GM18861 (cell line): Measurements from ENCODE around the gene KCMF1.

Source experiments
- ATAC-seq: cut with Tn5 transposase; IDR thresholded peaks from one replicate; pipeline ENCODE4 v1.9.1; 2021; ENCODE audit not compliant: unreplicated experiment

Gene KCMF1

DNA sequence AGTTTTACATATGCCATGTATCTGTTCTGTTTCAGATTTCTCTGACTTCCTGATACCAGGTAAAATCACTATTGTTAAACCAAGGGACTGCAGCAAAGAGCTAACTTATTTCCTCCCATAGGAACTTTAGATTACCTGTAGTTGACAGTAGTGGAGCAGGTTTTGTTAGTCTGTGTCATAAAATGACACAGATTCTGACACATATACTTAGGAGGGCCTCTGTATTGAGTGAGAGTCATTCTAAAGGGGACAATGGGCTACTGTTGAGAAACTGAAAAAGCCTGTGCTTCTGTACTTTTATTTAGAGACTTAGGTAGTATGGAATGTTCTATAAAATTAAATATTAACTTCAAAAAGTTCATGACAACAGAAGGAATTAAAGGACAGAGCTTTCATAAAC is 48.2 kb downstream of the KCMF1 start:
- no peak for ATAC-seq

DNA sequence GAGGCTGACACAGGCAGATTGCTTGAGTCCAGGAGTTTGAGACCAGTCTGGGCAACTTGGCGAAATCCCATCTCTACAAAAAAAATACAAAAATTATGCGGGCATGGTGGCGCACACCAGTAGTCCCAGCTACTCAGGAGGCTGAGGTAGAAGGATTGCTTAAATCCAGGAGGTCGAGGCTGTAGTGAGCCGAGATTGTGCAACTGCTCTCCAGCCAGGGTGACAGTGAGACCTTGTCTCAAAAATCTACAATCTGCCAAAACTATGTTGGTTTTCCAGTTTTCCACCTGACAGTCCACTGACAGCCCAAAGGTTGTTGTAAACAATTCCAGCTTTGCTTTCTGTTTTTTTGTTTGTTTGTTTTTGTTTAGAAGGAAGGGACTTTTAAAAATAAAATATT is 51.3 kb downstream of the KCMF1 start:
- no peak for ATAC-seq

DNA sequence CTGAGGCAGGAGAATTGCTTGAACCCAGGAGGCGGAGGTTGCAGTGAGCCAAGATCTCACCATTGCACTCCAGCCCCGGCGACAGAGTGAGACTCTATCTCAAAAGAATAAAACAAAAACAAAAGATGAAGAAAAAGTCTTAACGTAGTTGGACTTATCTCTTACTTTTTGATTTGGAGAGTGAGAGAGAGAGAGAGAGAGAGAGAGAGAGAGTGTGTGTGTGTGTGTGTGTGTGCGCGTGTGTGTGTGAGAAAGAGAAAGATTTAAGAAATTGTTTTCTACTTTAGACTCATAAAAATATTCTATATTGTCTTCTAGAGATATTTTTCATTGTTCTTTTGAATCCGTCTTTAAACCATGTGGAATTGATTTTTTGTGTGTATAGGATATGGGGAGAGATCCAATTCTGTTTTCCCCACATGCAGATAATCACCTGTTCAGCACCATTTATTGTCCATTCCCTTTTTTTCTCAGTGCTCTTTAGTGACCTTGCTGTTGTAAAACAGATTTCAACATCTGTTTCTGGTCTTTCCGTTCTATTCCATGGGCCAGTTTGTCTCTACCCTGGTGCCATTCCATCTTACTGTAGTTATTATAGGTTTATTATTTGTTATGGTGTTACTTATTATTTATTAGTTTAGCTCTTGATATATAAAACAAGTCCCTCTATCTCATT is 53.5 kb downstream of the KCMF1 start:
- ATAC-seq = no peak

DNA sequence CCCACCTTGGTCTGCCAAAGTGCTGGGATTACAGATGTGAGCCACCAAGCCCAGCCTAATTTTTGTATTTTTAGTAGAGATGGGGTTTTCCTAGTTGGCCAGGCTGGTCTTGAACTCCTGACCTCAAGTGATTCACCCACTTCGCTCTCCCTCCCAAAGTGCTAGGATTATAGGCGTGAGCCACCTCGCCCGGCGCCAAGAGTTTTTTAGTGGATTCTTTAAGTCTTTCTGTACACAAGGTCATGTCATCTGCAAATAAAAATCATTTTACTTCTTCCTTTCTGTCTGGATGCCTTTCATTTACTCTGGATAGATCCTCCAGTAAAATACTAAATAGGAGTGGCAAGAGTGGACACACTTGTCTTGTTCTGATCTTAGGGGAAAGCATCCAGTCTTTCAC is 61.7 kb downstream of the KCMF1 start:
- ATAC-seq = no peak

DNA sequence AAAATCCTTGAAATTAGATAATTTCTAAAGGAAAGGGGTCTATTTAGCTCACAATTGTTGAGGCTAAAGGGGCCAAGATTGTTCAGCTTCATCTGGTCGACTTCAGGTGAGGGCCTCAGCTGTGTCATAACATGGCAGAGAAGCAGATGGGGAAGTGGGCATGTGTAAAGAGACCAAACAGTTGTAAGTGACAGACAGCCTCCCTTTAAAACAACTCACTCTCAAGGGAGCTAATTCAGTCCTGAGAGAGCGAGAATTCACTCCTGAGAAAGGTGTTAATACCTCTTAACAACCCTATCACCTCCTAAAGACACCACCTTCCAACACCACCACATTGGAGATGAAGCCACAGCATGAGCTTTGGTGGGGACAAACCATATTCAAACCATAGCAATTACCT is 62.4 kb downstream of the KCMF1 start:
- no peak for ATAC-seq

DNA sequence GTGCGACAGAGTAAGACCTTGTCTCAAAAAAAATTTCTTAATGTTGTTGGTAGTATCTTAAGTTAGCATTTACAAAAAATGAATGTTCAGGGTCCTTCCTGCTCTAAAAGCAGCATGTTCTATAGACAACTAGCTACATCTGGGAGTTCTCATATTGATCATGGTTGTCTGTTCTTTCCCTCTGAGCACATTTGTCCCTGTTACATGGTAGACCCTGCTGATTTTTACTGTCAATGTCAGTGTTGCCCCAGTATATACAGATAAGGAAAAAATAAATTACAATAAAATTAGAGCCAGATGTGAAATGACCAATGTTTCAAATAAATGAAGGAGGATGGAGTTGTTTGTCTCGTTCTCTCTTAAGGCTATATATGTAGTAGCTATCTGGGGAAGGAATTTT is 63.2 kb downstream of the KCMF1 start:
- no peak for ATAC-seq

DNA sequence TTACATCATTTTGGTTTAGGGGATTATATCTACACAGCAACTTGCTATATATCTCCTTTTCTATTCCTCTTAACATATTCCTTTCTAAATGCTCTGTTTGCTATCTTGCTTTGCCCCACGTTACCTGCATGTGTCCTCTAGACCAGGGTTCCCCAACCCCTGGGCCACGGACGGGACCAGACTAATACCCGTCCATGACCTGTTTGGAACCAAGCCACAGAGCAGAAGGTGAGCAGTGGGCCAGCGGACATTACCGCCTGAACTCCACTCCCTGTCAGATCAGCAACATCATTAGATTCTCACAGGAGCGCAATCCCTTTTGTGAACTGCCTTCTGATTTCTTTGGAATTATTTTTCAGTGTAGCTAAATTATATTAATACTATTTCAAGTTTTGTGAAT is 66.7 kb downstream of the KCMF1 start:
- ATAC-seq = no peak

DNA sequence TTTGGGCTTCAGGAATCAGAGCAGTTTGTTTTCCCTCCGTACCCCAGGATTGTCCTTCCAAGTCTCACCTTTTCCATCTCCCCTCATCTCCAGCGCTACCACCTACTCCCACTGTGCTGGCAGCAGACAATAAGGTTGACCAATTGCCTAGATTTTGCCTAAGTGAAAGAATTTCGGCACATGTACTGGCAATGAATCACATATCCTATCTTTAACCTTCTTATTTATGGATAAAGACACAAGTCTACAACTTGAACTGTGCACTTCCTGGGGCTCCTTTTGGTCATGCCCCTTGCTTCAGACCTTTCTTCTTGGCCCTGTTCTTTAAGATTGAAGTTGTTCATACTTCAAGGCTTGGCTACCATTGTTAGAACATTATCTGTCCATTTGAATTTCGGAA is 71.4 kb downstream of the KCMF1 start:
- ATAC-seq = no peak

DNA sequence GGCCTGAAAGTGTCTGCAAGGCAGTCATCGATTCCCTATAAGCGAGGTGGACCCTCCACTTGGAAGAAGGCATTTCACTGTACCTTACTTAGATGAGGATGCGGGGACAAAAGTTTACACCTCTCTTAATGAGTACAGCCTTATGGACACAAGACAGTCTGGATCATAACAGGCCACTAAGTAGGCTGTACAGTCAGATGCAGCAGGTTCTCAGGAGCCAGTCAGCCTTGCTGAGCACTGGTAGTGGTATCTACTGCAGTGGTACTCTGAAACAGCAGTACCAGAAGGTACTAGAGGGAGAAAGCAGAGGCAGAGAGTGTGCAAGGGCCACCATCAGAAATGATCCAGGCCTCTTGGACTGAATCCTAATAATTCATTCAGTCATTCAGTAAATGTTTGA is 77.6 kb downstream of the KCMF1 start:
- no peak for ATAC-seq

DNA sequence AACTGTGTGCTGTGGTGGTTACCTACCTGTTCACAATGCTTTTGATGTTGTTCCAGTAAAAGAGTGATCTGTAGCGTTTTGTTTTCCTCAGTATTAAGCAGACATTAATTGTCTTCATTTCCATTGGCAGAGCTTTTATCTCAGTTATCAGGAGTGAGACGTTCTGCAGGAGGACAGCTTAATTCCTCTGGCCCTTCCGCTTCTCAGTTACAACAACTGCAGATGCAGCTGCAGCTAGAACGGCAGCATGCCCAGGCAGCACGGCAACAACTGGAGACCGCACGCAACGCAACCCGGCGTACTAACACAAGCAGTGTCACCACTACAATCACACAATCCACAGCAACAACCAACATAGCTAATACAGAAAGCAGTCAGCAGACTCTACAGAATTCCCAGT is 78.3 kb downstream of the KCMF1 start:
- ATAC-seq = no peak

DNA sequence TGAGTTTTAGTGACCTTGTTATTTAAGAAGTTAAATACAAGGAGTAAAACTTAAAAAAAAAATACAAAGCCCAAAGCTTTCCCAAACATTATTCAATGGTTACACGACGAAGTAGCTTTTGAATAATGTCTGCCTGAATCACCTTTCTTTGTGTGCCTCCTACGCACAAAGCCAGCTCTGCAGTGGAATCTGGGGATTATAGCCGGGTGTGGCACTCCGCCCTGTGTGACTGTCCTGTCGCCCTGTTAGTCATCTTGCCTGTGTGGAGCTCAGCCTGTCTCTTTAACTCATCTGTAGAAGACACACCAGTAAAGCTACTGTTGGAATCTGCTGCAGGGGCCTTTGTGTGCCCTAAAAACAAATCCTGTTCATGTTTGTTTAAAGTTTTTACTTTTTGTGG is 82.8 kb downstream of the KCMF1 start:
- no peak for ATAC-seq

DNA sequence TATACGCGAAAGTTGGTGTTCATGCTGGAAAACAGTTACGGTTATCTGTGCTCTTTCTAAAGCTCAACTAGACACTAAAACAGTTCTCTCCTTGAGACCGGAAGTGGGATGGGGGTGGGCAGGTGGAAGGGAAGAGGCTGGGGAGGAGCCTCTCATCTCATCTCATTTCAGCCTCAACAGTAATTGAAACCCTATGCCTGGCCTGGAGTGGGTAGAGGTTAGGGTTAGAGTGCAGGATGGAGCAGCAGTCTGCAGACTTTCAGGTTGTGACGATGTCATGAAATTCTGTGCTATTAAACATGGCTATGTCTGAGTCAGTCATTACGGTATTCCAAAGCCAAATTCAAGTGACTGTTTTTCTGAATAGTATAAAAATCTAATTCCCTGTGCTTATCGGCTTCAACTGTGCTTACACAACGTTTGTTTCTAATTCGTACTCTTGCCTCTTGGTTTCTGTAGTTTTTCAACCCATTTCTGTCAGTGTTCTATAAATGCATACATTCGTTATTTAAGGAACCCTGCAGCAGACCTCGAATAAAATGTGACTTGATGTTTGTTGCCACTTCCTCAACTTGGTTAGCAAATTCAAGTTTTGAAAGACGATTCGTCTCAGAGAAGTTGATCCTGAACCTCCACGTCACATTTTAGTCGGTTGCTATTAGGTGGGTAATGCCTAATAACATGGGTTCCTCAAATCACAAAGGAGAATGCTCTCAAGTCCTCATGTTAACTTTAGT is 86.4 kb downstream of the KCMF1 start:
- ATAC-seq = no peak

DNA sequence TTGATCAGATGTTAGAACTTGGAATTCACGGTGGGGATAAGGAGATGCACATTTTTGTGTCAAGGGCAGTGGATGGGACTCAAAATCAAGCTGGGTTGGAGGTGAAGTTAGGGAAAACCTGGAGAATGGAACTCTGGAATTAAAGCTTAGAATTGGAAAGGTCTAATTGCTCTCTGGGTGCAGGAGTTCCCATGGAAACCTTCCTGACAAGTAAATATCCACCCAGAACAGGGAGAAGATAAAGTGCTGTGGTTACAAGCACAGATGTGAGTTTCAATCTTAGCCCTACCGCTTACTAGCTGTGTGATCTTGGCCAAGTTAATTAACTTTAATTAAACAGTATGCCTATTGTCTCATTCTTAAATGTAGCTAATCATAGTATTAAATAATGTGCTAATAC is 90.9 kb downstream of the KCMF1 start:
- no peak for ATAC-seq

DNA sequence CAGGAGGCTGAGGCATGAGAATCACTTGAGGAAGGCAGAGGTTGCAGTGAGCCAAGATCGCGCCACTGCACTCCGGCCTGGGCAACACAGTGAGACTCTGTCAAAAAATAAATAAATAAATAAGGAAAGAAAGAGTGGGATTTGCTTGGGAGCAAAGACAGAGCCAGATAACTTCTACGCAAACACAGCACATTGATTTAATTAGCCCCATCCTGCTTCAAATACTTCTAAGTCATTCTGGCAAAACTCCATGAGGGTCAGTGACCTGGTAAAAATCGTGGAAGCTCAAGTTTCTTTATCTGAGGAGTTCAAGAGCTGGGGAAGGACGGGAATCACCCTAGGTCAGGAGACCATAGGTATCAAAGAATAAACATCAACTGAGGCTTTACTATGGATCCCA is 91.6 kb downstream of the KCMF1 start:
- no peak for ATAC-seq

DNA sequence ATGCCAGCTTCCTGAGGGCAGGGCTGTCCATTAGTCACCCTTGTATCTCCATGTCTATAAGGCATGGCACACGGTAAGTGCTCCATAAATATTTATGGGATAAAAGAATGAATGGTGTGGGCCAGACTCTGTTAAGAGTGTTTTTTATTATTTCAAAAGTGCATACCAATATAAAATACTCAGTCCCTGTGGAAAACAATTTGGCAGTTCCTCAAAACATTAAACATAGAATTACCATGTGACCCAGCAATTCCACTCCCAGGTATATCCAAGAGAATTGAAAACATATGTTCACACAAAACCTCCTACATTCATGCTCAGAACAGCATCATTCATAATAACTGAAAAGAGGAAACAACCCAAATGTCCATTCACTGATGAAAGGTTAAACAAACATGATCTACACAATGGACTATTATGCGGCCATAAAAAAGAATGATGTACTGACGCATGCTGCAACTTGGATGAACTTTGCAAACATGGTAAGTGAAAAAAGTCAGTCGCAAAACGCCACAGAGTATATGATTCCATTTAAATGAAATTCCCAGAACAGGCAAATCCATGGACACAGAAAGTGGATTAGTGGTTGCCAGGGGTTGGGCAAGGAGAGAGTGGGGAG is 93.1 kb downstream of the KCMF1 start:
- ATAC-seq = no peak

DNA sequence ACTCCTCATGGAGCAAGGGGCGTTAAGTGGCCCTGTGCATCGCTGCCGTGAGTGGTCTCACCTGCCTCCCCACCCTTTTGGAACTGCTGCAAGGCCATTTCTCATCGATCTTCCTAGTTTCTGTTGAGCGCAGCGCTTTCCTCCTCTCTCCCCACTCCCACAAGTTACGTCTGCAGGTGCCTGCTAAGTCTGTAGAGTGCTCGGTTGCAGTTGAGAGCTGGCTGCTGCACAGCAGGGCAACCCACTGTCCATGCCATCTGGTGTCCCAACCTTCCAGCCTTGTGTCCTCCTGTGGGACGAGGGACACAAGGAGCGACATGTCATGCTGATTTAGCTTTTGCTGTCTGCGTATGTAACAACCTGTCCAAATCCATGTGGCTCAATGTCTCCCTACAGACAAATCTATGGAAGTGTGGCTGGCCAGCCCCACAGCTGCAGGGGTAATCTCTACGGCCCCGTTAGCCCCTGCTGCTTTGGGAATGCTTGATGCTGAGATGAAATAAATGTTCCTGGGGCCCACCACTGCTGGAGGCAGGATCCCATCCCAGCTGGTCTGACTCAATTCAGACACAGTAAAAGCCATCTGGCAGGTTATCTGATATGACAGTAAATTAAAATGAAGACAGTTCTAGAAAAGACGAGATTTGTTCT is 94.1 kb downstream of the KCMF1 start:
- no peak for ATAC-seq

DNA sequence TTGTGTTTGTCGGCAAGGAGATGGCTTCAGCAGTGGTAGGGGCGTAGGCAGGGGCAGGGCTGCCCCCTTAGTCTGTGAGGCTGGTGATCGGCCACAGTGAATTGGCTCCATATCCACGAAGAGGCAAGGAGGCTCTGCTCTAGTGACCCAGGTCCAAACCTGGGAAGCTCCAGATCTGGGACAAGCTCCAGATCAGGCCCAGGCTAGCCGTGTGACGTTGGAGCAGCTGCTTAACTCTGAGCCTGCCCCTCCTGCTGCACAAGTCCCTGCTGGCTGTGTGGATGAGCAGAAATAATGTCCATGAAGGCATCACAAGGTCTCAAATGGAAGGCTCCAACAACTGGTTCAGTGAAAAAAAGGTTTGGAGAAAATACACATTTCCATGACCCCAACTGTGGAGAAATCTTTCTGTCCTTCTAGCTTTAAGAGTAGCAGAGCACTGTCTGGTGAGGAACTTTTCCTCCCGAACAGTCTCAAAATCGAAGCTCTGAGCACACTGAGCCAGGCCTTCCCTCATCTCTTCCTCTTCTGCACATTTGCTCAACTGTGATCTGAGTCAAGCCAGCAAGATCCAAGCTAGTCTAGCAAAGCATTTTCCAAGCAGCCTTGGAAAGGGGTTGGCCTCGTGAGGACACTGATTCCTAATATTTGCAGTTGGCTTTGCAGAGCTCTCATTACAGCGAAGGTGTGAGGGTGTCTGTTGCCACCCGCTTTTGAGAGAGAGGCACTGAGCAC is 95.2 kb downstream of the KCMF1 start:
- ATAC-seq = no peak

DNA sequence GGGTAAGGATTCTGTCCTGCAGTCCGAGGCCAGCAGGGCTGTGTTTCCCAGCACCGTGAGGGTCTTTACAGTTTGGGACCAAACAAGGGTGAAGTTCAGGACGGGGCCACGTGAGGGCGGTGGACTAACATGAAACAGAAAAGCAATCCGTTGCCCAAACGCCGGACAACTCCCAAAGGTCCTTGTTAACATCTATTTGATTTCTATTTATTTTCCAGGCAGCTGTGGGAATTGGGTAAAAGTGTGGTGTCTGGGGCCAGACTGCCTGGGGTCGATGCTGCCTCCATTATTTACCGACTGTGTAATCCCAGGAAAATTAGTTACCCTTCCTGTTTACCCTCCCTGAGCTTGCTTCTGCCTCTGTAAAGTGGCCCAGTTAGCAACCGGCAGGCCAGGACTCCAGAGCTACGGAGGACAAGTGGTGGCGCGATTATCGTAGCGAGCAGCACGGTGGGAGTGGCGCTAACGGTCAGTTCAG is 96.0 kb downstream of the KCMF1 start:
- no peak for ATAC-seq

DNA sequence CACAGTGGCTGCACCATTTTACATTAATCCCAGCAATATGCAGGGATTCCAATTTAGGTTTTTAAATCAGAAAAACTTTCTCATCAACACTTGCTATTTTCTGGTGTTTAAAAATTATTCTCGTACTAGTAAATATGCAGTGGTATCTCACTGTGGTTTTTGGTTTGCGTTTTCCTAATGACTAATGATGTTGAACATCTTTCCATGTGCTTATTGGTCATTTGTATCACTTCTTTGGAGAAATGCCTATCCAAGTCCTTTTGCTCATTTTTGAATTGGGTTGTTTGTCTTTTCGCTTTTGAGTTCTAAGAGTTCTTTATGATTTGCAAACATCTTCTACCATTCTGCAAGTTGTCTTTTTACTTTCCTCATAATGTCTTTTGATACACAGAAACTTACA is 100.1 kb downstream of the KCMF1 start:
- no peak for ATAC-seq

DNA sequence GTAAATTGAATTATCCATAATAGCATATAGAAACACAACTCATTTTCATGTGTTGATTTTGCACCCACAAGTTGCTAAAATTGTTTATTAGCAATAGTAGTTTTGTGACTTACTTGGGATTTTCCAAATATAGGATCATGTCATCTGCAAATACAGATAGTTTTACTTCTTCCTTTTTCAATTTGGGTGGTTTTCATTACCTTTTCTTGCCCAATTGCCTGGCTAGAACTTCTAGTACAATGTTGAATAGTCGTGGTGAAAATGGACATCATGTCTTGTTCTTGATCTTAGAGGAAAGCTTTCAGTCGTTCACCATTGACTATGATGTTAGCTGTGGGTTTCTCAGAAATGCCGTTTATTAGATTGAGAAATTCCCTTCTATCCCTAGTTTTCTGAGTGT is 102.1 kb downstream of the KCMF1 start:
- ATAC-seq = no peak

DNA sequence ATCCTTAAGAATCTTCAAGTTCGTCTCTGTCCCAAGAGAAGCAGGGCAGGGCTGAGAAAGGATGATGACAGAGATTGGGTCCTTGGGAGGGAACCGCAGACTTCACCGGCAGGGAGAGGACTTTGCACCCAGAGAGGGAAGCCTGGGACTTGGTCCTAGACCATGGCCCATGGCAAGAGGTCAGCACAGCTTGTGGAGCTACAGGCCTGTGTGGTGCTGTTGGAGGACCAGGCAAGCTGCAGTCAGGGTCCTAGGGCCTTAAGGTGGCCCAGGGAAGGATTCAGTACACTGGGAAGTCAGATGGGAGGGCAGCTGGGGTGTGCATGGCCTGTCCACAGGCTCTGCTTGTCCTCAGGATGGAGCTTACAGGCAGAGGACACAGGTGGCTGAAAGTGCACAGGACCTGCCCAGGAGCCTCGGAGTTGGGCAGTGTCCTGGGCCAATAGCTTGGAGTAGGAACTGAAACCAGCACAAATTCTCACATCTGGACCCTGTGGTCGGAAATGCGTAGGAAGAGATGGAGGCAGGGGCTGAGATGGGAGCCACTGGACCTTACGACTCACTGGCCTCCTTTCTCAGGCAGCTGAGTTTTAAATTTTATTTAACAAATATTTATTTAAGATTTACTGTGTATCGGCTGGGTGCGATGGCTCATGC is 105.8 kb downstream of the KCMF1 start:
- no peak for ATAC-seq
